GM12865 (cell line): ENCODE data around the gene NIPA2.
"Not testable (repeated sequence)": the region's sequence is repeated elsewhere in the genome, so short reads cannot be mapped to it uniquely, and the experiment has no call there.

Experiments
- DNase-seq: peaks from one replicate; pipeline ENCODE4 v3.0.0; 2010; ENCODE audit warnings: low read depth
- H3K4me3 ChIP-seq: 2 replicates; pipeline ENCODE4 v1.5.1; 2011; ENCODE audit warnings: mild to moderate bottlenecking, low read depth, low read length, control low read depth
- TF ChIP-seq, protein P1 (sequence below): IDR thresholded peaks from 2 replicates; pipeline ENCODE4 v1.5.1; 2011; ENCODE audit warnings: low read length, control low read depth, low read depth, inconsistent platforms; ENCODE audit not compliant: insufficient read depth; ENCODE audit errors: missing control alignments

Gene NIPA2

DNA sequence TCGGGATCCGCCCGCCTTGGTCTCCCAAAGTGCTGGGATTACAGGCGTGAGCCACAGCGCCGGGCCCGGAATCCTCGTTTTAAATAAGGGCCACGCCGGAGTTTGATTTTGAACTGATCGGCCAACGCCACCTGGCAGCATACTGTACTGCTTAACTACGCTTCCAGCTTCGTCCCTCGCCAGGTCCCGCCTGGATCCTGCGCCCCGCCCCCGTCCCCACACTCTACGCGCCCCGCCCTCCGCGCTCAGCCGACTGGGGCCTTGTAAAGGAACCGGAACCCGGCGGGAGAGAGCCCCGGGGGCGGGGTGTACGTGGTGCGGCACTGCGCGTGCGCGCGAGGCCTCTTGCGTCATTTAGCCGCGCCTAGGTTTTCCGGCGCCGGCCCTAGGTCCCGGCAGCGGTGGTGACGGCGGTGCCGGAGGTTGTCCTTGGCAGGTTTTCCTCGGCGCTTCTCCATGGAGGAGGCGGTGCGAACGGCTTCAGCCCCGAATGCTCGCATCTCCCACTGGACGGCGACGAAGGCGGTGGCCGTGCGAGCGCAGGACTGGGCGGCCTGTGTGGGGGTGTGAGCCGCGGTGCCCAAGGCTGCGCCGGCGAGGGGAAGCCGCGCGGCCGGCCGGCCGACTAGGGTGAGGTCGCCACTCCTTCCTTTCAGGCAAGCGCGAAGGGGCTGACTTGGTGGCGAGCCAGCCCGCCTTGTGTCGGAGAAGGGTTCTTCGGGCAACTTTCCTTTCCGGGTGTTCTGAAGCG lies at the start of gene NIPA2:
Gene NIPA2 (plus strand): TSS at position 375 of the 751 bp plus-strand sequence. CDS start 13,066 bp downstream, outside the sequence.
- peak within 1 kb of the TSS; percentile 86 for H3K4me3 ChIP-seq
- peak; percentile 99 for DNase-seq
- TF ChIP-seq, protein P1, sequence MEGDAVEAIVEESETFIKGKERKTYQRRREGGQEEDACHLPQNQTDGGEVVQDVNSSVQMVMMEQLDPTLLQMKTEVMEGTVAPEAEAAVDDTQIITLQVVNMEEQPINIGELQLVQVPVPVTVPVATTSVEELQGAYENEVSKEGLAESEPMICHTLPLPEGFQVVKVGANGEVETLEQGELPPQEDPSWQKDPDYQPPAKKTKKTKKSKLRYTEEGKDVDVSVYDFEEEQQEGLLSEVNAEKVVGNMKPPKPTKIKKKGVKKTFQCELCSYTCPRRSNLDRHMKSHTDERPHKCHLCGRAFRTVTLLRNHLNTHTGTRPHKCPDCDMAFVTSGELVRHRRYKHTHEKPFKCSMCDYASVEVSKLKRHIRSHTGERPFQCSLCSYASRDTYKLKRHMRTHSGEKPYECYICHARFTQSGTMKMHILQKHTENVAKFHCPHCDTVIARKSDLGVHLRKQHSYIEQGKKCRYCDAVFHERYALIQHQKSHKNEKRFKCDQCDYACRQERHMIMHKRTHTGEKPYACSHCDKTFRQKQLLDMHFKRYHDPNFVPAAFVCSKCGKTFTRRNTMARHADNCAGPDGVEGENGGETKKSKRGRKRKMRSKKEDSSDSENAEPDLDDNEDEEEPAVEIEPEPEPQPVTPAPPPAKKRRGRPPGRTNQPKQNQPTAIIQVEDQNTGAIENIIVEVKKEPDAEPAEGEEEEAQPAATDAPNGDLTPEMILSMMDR, result no peak

DNA sequence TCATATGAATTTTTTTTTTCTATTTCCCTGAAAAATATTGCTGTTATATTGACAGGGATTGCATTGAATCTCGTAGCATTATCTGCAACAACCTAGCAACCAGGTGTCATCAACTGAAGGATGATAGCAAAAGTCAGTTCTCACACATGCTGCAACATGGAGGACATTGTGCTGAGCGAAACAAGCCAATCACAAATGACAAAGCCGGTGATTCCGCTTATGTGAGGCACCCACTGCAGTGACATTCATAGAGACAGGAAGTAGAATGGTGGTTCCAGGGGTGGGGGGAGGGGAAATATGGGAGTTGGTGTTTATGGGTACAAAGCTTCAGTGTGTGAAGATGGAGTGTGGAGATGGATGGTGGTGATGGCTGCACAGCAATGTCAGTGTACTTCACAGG lies 44.4 kb upstream of the NIPA2 start:
- no peak overlapping the region for H3K4me3 ChIP-seq
- no peak for DNase-seq
- TF ChIP-seq, protein P1, result no peak

DNA sequence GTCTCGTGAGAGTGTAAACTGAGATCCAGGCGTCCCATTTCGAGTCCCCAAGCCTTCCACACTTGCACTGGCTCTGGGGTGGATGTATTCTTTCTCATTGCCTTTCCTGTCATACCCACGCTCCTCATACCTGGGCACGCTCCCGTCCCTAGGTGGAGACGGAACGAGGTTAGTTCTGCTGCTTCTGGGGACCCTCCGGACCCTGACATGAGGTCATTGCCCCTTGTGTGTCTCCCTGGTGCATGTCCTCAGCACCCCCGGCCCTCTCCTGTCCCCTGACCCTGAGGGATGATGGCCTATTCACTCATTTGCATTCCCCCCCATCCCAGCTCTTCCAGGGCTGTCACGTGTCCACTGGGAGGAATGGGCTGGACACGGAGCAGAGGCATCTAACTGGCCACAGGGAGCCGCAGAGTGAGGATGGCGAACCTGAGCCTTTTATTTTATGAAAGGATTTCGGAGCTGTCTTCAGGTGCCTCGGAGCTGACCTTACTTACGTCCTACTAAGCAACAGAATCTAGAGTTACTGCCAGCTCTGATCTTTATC lies 43.8 kb upstream of the NIPA2 start:
- TF ChIP-seq, protein P1, result no peak
- no peak for DNase-seq
- no peak overlapping the region for H3K4me3 ChIP-seq

DNA sequence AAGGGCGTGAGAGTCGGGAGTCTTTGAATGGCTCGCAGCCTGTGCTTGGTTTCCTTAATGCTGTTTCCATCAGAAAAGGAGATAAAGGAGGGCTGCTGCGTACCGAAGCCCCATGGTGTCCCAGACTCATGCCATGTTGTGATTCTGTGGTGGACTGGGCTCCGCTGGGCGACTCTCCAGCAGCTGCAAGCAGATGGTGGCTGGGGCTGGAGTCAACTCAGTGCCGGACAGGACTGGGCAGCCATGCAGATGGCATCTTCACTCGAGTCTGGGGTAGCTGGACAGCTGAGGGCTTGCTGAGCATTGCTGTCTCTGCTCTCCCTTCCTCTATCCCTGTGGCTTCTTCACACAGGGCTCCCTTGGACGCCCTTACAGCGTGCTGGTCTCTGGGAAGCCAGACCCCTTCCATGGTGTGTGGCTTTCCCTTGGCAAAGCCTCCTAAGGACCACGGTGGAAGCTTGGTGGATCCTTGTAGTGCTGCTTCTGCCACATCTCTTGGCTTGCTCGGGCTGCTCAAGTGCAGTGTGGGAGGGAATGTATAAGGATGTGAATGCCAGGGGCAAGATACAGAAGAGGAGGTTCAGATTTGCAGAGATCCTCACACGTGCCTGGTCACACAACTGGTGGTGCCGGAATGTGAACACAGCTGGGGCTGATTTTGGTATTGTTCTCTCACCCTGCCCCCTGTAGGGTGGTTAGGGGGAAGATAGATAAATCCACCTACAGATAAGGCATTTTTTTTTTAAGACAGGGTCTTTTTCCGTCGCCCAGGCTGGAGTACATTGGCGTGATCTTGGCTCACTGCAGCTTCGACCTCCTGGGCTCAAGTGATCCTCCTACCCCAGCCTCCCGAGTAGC lies 43.0 kb upstream of the NIPA2 start:
- no peak overlapping the region for H3K4me3 ChIP-seq
- TF ChIP-seq, protein P1, result no peak
- DNase-seq, result no peak

DNA sequence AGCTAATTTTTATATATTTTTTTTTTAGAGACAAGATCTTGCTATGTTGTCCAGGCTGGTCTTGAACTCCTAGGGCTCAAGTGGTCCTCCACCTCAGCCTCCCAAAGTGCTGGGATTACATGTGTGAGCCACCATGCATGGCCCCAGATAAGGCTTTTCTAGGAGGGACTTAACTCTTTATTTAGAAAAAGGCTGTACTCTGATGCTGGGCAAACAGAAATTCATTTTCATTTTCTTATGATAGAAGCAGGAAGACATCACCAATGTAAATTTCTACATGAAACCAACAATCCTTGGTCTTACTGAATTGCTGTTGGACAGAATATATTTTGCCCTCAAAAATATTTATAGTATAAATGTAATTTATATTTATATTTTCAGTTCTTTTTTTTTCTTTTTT lies 42.4 kb upstream of the NIPA2 start:
- DNase-seq, result peak; percentile 59
- TF ChIP-seq, protein P1, result no peak
- peak overlapping the region; percentile 48 for H3K4me3 ChIP-seq

DNA sequence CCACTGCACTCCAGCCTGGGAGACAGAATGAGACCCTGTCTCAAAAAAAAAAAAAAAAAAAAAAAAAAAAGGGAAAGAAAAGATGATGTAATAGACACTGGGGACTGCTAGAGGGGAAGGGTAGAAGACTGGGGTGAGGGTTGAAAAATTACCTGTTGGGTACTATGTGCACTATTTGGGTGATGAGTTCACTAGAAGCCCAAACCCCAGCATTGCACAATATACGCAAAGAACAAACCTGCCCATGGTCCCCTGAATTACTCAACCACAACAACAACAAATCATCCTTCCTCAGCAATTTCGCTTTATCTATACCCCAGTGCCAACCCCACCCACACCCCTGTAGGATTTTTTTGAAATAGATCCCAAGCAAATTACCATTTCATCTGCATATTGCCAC lies 38.6 kb upstream of the NIPA2 start:
- H3K4me3 ChIP-seq, result no peak overlapping the region
- TF ChIP-seq, protein P1, result no peak
- DNase-seq, result no peak

DNA sequence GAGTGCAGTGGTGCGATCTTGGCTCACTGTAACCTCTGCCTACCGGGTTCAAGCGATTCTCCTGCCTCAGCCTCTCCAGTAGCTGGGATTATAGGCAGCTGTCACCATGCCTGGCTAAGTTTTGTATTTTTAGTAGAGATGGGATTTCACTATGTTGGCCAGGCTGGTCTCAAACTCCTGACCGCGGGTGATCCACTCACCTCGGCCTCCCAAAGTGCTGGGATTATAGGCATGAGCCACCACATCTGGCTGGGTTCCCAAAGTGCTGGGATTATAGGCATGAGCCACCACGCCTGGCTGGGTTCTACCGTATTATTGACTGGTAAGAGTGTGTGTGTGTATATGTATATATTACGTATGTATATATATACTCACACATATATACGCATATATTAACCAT lies 35.5 kb upstream of the NIPA2 start:
- not testable (repeated sequence) for H3K4me3 ChIP-seq, DNase-seq
